H1 (cell line): ENCODE results near the gene DRAM2.

Experiments used
- EP300 ChIP-seq, 2 experiments: IDR thresholded peaks; 1 replicate in 1 of 2; 2 replicates in 1 of 2; pipeline ENCODE4 v1.6.1; 2011 to 2012; ENCODE audit warnings: low read depth in 2 of 2, low read length in 2 of 2, mild to moderate bottlenecking in 2 of 2, borderline replicate concordance in 1 of 2, inconsistent platforms in 1 of 2, moderate library complexity in 1 of 2
- POLR2A ChIP-seq, 2 experiments: IDR thresholded peaks; 1 replicate in 1 of 2; 2 replicates in 1 of 2; pipeline ENCODE4 v1.6.1; 2011; ENCODE audit warnings: low read depth in 2 of 2, low read length in 2 of 2, mild to moderate bottlenecking in 2 of 2; ENCODE audit errors: control extremely low read depth in 1 of 2
- RAD21 ChIP-seq, 2 experiments: IDR thresholded peaks in 1 of 2; conservative IDR thresholded peaks in 1 of 2; 2 replicates each; pipeline ENCODE4 v1.6.1; 2011; ENCODE audit warnings: low read depth in 2 of 2, low read length in 2 of 2, improper control_type of control experiment in 1 of 2, inconsistent platforms in 1 of 2, mild to moderate bottlenecking in 1 of 2, moderate library complexity in 1 of 2

- TF ChIP-seq EP300 (IDR thresholded peaks at IDR 0.05; ENCODE audit: borderline replicate concordance in 1 of 2, low read depth in 2 of 2, low read length in 2 of 2), result no peak
- no peak for TF ChIP-seq POLR2A (IDR thresholded peaks at IDR 0.05; ENCODE audit: control extremely low read depth in 1 of 2, low read depth in 2 of 2, low read length in 2 of 2)
- TF ChIP-seq RAD21 (IDR thresholded peaks at IDR 0.05 in 1 of 2, conservative IDR thresholded peaks at IDR 0.05 in 1 of 2; ENCODE audit: low read depth in 2 of 2, low read length in 2 of 2), result no peak
Observed at GRCh38 chr1:111148376-111148881, 8.5 kb upstream of the DRAM2 start.
